ENCODE measurements around the gene LRMDA.
A peak's percentile ranks its signal among the peaks of the same experiment; 100 is the strongest.

The LRMDA gene

DNA sequence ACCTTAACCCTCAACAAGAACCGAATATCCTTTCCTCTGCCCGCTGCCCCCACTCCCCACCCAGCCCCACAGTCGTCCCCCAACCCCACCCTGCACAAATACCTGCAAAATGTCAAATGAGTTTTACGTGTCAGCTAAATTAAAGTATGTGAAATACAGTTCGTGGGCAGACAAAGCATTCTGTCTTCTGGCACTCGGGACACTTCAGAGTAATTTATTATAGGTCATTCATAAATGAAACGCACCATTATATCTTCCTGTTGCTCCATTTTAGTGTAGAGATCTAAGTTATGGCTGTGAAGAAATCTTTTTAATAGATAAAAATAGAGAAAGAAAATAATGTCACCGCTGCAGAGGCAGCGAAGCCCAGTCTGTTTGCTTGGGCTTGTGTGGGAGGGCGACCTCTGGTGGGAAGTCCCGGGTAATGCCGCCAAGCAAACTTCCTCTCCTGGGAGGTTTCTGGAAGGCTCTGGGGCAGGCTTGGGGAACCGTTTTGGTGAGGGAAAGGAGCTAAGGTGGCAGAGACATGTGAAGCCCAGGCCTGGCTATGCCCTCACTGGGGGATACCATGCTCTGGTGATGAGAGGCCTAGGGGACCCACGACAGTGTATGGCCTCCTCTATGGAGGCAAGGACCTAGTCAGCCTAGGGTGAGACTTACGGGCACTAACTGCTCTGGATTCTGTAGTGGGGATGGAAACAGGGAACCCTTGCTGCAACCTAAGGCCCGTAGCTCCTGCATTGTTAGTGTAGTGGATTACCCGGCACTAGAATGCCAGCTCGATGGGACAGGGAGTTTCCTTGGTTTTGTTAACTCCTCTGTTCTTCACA is 604.9 kb downstream of the LRMDA start:
- no peaks in the 10 kb centered on the region for H3K27me3 ChIP-seq (ENCODE audit: insufficient read depth, low read depth)
- no peak overlapping the region for H3K4me3 ChIP-seq (IDR thresholded peaks at IDR 0.05; ENCODE audit: insufficient read depth, low read depth, low read length)
- TF ChIP-seq, protein P1, sequence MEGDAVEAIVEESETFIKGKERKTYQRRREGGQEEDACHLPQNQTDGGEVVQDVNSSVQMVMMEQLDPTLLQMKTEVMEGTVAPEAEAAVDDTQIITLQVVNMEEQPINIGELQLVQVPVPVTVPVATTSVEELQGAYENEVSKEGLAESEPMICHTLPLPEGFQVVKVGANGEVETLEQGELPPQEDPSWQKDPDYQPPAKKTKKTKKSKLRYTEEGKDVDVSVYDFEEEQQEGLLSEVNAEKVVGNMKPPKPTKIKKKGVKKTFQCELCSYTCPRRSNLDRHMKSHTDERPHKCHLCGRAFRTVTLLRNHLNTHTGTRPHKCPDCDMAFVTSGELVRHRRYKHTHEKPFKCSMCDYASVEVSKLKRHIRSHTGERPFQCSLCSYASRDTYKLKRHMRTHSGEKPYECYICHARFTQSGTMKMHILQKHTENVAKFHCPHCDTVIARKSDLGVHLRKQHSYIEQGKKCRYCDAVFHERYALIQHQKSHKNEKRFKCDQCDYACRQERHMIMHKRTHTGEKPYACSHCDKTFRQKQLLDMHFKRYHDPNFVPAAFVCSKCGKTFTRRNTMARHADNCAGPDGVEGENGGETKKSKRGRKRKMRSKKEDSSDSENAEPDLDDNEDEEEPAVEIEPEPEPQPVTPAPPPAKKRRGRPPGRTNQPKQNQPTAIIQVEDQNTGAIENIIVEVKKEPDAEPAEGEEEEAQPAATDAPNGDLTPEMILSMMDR (conservative IDR thresholded peaks at IDR 0.05; ENCODE audit: low read depth, low read length), result peak; percentile 83
- H3K79me2 ChIP-seq (ENCODE audit: insufficient read depth, low read depth), result no peaks in the 10 kb centered on the region
- H3K4me2 ChIP-seq, result no peak overlapping the region
- H2AFZ ChIP-seq (ENCODE audit: low read depth), result no peak overlapping the region; the same call in 1 of the 2 replicates
- no peaks in the 10 kb centered on the region for H3K36me3 ChIP-seq (ENCODE audit: insufficient read depth)
- H3K9ac ChIP-seq, result no peak overlapping the region
- no peak overlapping the region for H3K27ac ChIP-seq
- no peaks in the 10 kb centered on the region for H4K20me1 ChIP-seq (ENCODE audit: insufficient read depth)
- H3K4me1 ChIP-seq (ENCODE audit: low read depth, poor library complexity, severe bottlenecking), result no peaks in the 10 kb centered on the region

DNA sequence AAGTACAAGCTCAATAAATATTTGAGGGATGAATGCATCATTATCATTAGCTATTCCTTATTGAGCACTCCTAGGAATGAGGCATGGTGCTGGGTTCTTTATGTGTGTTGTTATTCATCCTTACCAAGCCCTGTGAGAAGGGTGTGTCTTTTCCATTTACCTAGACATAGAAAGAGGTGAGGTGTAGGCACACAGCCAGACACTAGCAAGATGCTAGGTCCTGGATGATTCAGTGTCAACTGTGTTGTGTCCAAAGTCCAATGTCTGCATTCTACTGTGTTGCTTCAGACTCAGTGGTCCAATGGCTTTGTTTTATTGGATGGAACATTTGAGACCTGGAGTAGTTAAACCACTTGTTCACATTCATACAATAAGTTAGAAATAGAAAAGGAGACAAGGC is 605.5 kb downstream of the LRMDA start:
- Histone ChIP-seq H3K4me1 (ENCODE audit: low read depth, poor library complexity, severe bottlenecking) (no peaks in the 10 kb centered on the region), H3K27me3 (ENCODE audit: insufficient read depth, low read depth) (no peaks in the 10 kb centered on the region), H2AFZ (ENCODE audit: low read depth) (no peak overlapping the region; the same call in 1 of the 2 replicates), H3K79me2 (ENCODE audit: insufficient read depth, low read depth) (no peaks in the 10 kb centered on the region), H4K20me1 (ENCODE audit: insufficient read depth) (no peaks in the 10 kb centered on the region), H3K27ac (no peak overlapping the region), H3K36me3 (ENCODE audit: insufficient read depth) (no peaks in the 10 kb centered on the region), H3K4me3 (IDR thresholded peaks at IDR 0.05; ENCODE audit: insufficient read depth, low read depth, low read length) (no peak overlapping the region), H3K4me2 (no peak overlapping the region), H3K9ac (no peak overlapping the region)
- TF ChIP-seq, protein P1 (conservative IDR thresholded peaks at IDR 0.05; ENCODE audit: low read depth, low read length), result no peak

DNA sequence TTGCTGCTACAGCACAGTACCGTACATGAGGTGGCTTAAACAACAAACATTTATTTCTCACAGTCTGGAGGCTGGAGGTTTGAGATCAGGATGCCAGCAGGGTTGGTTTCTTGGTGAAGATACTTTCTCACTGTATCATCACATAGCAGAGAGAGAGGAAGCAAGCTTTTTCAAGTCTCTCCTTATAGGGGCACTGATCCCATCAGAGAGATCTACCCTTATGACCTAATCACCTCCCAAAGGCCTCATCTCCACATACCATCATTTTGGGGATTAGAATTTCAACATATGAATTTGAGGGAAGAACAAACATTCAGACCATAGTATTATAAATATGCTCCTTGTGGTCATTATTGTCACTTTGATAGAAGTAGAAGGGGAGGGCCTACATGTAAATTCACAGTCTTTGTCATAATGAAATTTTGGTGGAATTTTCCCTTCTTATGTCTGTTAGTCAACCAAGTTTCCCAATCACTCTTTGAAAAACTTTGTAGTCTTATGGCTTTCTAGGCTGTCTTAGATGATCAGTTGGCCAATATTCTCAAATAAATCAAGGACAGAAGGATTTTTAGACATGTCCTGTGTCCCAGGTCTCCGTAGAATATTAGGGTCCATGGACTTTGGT is 606.2 kb downstream of the LRMDA start:
- TF ChIP-seq, protein P1 (conservative IDR thresholded peaks at IDR 0.05; ENCODE audit: low read depth, low read length), result no peak
- H3K4me1 ChIP-seq (ENCODE audit: low read depth, poor library complexity, severe bottlenecking), result no peaks in the 10 kb centered on the region
- H3K4me3 ChIP-seq (IDR thresholded peaks at IDR 0.05; ENCODE audit: insufficient read depth, low read depth, low read length), result no peak overlapping the region
- no peaks in the 10 kb centered on the region for H3K27me3 ChIP-seq (ENCODE audit: insufficient read depth, low read depth)
- no peak overlapping the region for H3K27ac ChIP-seq
- H3K36me3 ChIP-seq (ENCODE audit: insufficient read depth), result no peaks in the 10 kb centered on the region
- H3K4me2 ChIP-seq, result no peak overlapping the region
- H4K20me1 ChIP-seq (ENCODE audit: insufficient read depth), result no peaks in the 10 kb centered on the region
- no peak overlapping the region for H2AFZ ChIP-seq (ENCODE audit: low read depth)
- no peak overlapping the region for H3K9ac ChIP-seq
- H3K79me2 ChIP-seq (ENCODE audit: insufficient read depth, low read depth), result no peaks in the 10 kb centered on the region

DNA sequence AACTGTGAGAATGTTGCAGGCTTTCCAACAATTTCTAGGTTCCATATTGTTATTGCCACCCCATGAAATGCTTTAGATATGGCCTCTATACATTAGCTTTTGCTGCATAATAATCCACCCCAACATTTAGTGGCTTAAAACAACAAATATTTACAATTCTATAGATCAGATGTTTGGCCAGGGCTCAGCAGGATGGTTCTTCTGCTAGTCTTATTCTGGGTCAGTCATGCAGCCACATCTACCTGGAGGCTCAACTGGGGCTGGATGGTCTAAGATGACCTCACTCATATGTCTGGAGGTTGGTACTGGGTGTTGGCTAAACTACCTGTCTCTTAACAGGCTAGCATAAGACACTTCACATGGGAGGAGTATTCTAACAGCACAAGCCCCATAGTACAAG is 607.3 kb downstream of the LRMDA start:
- H4K20me1 ChIP-seq (ENCODE audit: insufficient read depth), result no peaks in the 10 kb centered on the region
- no peak overlapping the region for H3K4me3 ChIP-seq (IDR thresholded peaks at IDR 0.05; ENCODE audit: insufficient read depth, low read depth, low read length)
- TF ChIP-seq, protein P1 (conservative IDR thresholded peaks at IDR 0.05; ENCODE audit: low read depth, low read length), result no peak
- H3K4me2 ChIP-seq, result no peak overlapping the region
- H3K27ac ChIP-seq, result no peak overlapping the region
- no peaks in the 10 kb centered on the region for H3K79me2 ChIP-seq (ENCODE audit: insufficient read depth, low read depth)
- H3K4me1 ChIP-seq (ENCODE audit: low read depth, poor library complexity, severe bottlenecking), result no peaks in the 10 kb centered on the region
- H3K9ac ChIP-seq, result no peak overlapping the region
- no peaks in the 10 kb centered on the region for H3K27me3 ChIP-seq (ENCODE audit: insufficient read depth, low read depth)
- H2AFZ ChIP-seq (ENCODE audit: low read depth), result no peak overlapping the region
- H3K36me3 ChIP-seq (ENCODE audit: insufficient read depth), result no peaks in the 10 kb centered on the region
